Endothelial cell of umbilical vein (primary cell): ENCODE measurements around the gene DPP10. TPM values are rescaled to one million over a fixed set of nuclear protein-coding genes. Genes with fewer than 3 reads are reported as not detected.

Source experiments
- BruUV-seq: library from RNA; stranded (reverse); fragments of 400-500 nt; replicated peaks from 2 replicates; lab custom pipeline; 2021; lab: Mats Ljungman, UMichigan
- CTCF ChIA-PET: fragments of 300-600, 350-600 bp; sonication (Branson Sonifier 250); formaldehyde crosslinking; loops from one replicate; lab custom pipeline; 2021; ENCODE audit warnings: antibody characterized with exemption, inconsistent platforms; lab: Charles Lee
- POLR2A ChIA-PET: fragments of 300-600, 350-600 bp; sonication (Branson Sonifier 250); formaldehyde crosslinking; loops from one replicate; lab custom pipeline; 2021; ENCODE audit warnings: antibody characterized with exemption, inconsistent platforms; lab: Charles Lee
- DNase-seq: peaks from one replicate; pipeline ENCODE4 v3.0.0-alpha.2; 2011; ENCODE audit warnings: low read depth, low spot score
- FAIRE-seq: peaks from 2 replicates; lab custom pipeline; 2011; peaks lifted over from hg19 to GRCh38; lab: Jason Lieb, UNC
- H2AFZ ChIP-seq: 2 replicates; pipeline ENCODE4 v1.6.0; 2012; ENCODE audit warnings: low read depth, low read length, control low read depth, inconsistent platforms
- H3K27ac ChIP-seq: 2 replicates; pipeline ENCODE4 v1.5.1; 2011; ENCODE audit warnings: low read depth, mild to moderate bottlenecking, control low read depth, low read length, moderate library complexity; ENCODE audit not compliant: insufficient read depth
- H3K27me3 ChIP-seq, 2 experiments: 2 replicates each; pipeline versions ENCODE4 v1.6.0 to v1.6.1; 2011; ENCODE audit warnings: low read length in 2 of 2, mixed read lengths in 1 of 2; ENCODE audit not compliant: control insufficient read depth in 2 of 2, insufficient read depth in 2 of 2
- H3K36me3 ChIP-seq, 2 experiments: 2 replicates in 1 of 2; 3 replicates in 1 of 2; pipeline ENCODE4 v1.5.1; 2011; ENCODE audit warnings: low read length in 2 of 2, mild to moderate bottlenecking in 1 of 2, moderate library complexity in 1 of 2; ENCODE audit not compliant: control insufficient read depth in 2 of 2, insufficient read depth in 2 of 2; ENCODE audit errors: extremely low read depth in 1 of 2
- H3K4me1 ChIP-seq: 3 replicates; pipeline ENCODE4 v1.5.1; 2011; ENCODE audit warnings: mild to moderate bottlenecking, low read length; ENCODE audit not compliant: control insufficient read depth, insufficient read depth; ENCODE audit errors: extremely low read depth
- H3K4me2 ChIP-seq: 2 replicates; pipeline ENCODE4 v1.6.1; 2011; ENCODE audit warnings: low read length, control low read depth, mixed read lengths; ENCODE audit not compliant: insufficient read depth
- H3K4me3 ChIP-seq, 3 experiments: fragments of 200-600 bp in 1 of 3; sonication (generic), shearing (Covaris generic) in 1 of 3; replicated peaks in 1 of 3; 2 replicates each; pipeline ENCODE4 v1.5.1; 2011 to 2016; ENCODE audit warnings: control low read depth in 3 of 3, low read length in 3 of 3, mild to moderate bottlenecking in 2 of 3, inconsistent platforms in 1 of 3, low read depth in 1 of 3, moderate library complexity in 1 of 3; ENCODE audit not compliant: insufficient read depth in 1 of 3
- H3K79me2 ChIP-seq: 2 replicates; pipeline ENCODE4 v1.6.0; 2012; ENCODE audit warnings: low read length, inconsistent platforms; ENCODE audit not compliant: control insufficient read depth, insufficient read depth
- H3K9ac ChIP-seq: replicated peaks from 2 replicates; pipeline ENCODE3; 2011; ENCODE audit warnings: low read length, control low read depth; ENCODE audit not compliant: insufficient read depth; ENCODE audit errors: extremely low read depth
- H3K9me1 ChIP-seq: replicated peaks from 3 replicates; pipeline ENCODE4 v1.6.0; 2011; ENCODE audit warnings: mild to moderate bottlenecking, low read length; ENCODE audit not compliant: control insufficient read depth, insufficient read depth; ENCODE audit errors: extremely low read depth
- H3K9me3 ChIP-seq: replicated peaks from 2 replicates; pipeline ENCODE4 v1.5.1; 2012; ENCODE audit warnings: low read length, inconsistent platforms; ENCODE audit not compliant: control insufficient read depth, insufficient read depth
- H4K20me1 ChIP-seq: replicated peaks from 2 replicates; pipeline ENCODE3; 2011; ENCODE audit warnings: mild to moderate bottlenecking, low read length; ENCODE audit not compliant: control insufficient read depth, insufficient read depth; ENCODE audit errors: extremely low read depth
- EZH2 ChIP-seq: IDR thresholded peaks from 2 replicates; pipeline ENCODE4 v1.6.1; 2012; ENCODE audit warnings: borderline replicate concordance, low read depth, mild to moderate bottlenecking, moderate library complexity, low read length, inconsistent platforms; ENCODE audit not compliant: severe bottlenecking
- FOS ChIP-seq: IDR thresholded peaks from 2 replicates; pipeline ENCODE4 v1.6.1; 2011; ENCODE audit warnings: mild to moderate bottlenecking, low read length, moderate library complexity, borderline replicate concordance; ENCODE audit not compliant: insufficient read depth
- JUN ChIP-seq: IDR thresholded peaks from 2 replicates; pipeline ENCODE4 v1.6.1; 2011; ENCODE audit warnings: borderline replicate concordance, low read depth; ENCODE audit not compliant: insufficient read length, insufficient read depth
- MYC ChIP-seq: IDR thresholded peaks from one replicate; pipeline ENCODE4 v1.6.1; 2011; ENCODE audit warnings: mild to moderate bottlenecking, low read depth, low read length
- POLR2AphosphoS5 ChIP-seq: IDR thresholded peaks from 2 replicates; pipeline ENCODE4 v1.6.1; 2012; ENCODE audit warnings: low read depth, mild to moderate bottlenecking, control low read depth, low read length, moderate library complexity; ENCODE audit not compliant: insufficient read depth
- dilution Hi-C: fragments of 300-500 bp; cut with MboI; formaldehyde crosslinking; loops from one replicate; pipeline ENCODE4 v1.15.0; 2019; ENCODE audit warnings: low sequenced_read_pairs; ENCODE audit not compliant: extremely low pct_ligation_motif_present
- intact Hi-C: fragments of 100-400 bp; cut with micrococcal nuclease; formaldehyde crosslinking; loops from one replicate; pipeline ENCODE4 v1.10.0; 2022
- polyA plus RNA-seq, 4 experiments: library from polyadenylated mRNA; depleted of rRNA in 3 of 4; stranded (reverse) in 3 of 4; unstranded in 1 of 4; fragments of >200 nt; gene quantifications; 2 replicates each; pipeline versions ENCODE4 v1.2.1 to v1.2.3, GENCODE V29; 2011 to 2012; ENCODE audit warnings: missing spikeins in 1 of 4
- total RNA-seq: library from RNA; stranded (reverse); gene quantifications from 2 replicates; pipeline ENCODE4 v1.2.3, GENCODE V29; 2021
- TF ChIP-seq, protein P1 (sequence below), 2 donors: IDR thresholded peaks; 1 replicate in 1 of 2; 2 replicates in 1 of 2; pipeline ENCODE4 v1.5.1; 2011; ENCODE audit warnings: low read length in 2 of 2, mild to moderate bottlenecking in 2 of 2, moderate library complexity in 2 of 2, control low read depth in 1 of 2, inconsistent platforms in 1 of 2, low read depth in 1 of 2; ENCODE audit not compliant: insufficient read depth in 1 of 2; ENCODE audit errors: extremely low read depth in 1 of 2

DPP10 gene
- total and polyA plus RNA-seq, 2 donors (not counting 3 experiments of a cell fraction or from before 2014, with no cell fraction given): not detected

DNA sequence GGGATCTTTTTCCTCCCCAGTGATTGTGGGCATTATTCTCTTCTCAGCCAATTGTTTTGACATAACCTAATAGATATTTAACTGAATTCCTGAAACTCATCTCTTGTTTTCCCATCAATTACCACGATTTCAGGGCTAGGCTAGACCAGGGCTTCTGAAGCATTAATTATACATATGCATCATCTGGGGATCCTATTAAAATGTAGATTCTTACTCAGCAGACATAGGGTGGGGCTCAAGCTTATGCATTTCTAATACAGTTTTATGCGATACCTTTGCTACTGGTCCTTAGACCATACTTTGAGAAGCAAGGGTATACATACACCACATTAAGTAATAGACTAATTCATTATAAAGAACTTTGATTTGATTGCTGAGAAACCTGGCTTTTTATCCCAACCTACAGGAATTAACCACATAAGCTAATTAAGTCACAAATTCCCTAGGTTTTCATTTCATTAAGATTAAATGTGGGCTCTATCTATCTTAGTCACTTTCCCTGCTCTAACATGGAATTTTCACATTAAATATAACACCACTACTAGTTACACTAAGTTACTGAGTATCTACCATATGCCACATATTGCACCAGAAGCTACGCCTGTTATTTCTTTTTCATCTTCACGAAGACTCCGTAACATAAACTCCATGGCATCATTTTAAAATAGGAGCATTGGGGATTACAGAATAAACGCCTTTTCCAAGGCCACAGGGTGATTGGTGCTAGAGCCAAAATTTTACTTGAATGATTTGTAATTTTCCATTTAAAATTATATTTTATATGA is 417.5 kb downstream of the DPP10 start:
- Histone ChIP-seq H3K9ac (no peak overlapping the region), H3K9me3 (peaks cover 3% of the 10 kb centered on the region), H2AFZ (no peak overlapping the region), H3K27me3 (no peaks in the 10 kb centered on the region), H3K4me3 (no peak overlapping the region), H3K9me1 (no peaks in the 10 kb centered on the region), H3K4me1 (no peaks in the 10 kb centered on the region), H3K27ac (no peak overlapping the region), H3K36me3 (no peaks in the 10 kb centered on the region), H4K20me1 (no peaks in the 10 kb centered on the region), H3K4me2 (no peak overlapping the region), H3K79me2 (no peaks in the 10 kb centered on the region)
- intact Hi-C loops (no loop called here), dilution Hi-C loops (no loop called here)
- DNase-seq: no peak
- POLR2A ChIA-PET: no interaction called here
- CTCF ChIA-PET: no interaction called here
- FAIRE-seq: no peak
- TF ChIP-seq EZH2 (no peak), MYC (no peak), FOS (no peak), POLR2AphosphoS5 (no peak), JUN (no peak)
- TF ChIP-seq, protein P1, sequence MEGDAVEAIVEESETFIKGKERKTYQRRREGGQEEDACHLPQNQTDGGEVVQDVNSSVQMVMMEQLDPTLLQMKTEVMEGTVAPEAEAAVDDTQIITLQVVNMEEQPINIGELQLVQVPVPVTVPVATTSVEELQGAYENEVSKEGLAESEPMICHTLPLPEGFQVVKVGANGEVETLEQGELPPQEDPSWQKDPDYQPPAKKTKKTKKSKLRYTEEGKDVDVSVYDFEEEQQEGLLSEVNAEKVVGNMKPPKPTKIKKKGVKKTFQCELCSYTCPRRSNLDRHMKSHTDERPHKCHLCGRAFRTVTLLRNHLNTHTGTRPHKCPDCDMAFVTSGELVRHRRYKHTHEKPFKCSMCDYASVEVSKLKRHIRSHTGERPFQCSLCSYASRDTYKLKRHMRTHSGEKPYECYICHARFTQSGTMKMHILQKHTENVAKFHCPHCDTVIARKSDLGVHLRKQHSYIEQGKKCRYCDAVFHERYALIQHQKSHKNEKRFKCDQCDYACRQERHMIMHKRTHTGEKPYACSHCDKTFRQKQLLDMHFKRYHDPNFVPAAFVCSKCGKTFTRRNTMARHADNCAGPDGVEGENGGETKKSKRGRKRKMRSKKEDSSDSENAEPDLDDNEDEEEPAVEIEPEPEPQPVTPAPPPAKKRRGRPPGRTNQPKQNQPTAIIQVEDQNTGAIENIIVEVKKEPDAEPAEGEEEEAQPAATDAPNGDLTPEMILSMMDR (IDR thresholded peaks at IDR 0.05; ENCODE audit: extremely low read depth in 1 of 2, insufficient read depth in 1 of 2, low read depth in 1 of 2, low read length in 2 of 2): no peak
- no TSS peak for BruUV-seq
